ENCODE data around the gene MAMDC4.

The MAMDC4 gene

DNA sequence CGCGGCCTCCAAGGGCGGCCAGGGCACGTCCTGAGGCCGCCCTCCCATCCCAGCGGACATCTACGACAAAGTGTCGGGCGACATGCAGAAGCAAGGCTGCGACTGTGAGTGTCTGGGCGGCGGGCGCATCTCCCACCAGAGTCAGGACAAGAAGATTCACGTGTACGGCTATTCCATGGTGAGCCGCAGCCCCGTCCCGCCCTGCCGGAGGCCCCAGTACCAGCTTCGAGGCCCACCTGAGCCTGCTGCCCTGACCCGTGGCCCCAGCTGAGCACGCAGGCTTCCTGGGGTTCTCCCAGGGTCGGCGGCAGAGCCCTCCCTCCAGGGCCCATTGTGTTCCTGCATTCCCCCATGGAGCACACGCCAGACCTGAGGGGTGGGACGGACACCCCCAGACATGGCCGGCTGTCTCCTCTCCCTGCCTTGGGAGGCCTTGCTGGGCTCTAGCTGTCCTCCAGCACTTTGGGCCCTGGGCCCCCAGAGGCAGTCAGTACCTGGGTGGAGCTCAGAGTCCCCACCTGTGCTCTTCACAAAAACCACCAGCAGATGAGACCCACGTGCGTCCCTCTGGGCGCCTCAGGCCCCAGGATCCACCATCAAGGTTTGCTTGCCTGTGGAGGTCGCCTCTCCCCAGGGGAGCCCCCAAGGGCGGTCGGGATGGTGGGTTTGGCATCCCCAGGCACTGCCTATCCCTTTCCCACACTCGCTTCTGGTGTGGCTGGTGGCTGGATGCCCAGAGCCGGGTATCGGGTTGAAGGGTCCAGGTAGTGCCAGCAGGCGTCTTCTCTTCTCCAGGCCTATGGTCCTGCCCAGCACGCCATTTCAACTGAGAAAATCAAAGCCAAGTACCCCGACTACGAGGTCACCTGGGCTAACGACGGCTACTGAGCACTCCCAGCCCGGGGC is 1.9 kb upstream of the MAMDC4 start:
- no peak for DNase-seq

DNA sequence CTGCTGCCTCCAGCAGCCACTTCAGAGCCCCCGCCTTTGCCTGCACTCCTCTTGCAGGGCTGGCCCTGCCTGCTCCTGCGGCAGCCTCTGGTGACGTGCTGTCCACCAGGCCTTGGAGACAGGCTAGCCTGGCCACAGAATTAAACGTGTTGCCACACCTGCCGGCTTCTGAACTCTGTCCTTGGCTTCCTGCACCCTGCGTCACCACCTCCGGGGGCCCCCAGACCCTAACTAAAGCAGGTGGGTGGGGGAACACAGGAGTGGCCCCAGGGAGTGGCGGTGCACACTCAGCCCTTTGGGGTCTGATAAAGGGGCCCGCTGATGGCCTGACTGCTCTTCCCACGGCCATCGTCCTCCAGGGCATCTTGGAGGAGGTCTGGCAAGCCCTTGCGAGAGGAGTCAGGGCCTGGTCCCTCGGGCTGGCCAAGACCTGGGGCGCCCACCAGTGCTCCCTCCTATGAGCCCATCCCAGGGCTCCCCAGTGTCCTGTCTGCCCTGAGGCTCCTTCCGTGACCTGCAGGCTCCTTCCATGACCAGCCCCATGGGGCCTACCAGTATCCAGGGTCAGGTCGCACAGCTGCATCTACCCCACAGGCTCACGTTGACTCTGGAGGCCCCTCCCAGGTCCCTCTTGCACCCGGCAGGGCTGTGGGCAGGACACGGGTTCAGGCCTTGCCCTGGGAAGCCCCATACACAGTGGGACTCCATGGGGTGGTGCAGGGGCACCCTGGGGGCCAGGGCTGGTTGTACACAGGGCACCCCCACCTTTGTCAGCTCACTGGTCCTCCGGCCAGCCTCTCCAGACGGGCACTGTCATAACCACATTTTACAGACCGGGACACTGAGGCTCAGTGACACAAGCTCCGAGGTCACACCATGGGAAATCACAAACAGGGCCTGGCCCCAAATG is 1.0 kb upstream of the MAMDC4 start:
- peak; percentile 48 for DNase-seq

DNA sequence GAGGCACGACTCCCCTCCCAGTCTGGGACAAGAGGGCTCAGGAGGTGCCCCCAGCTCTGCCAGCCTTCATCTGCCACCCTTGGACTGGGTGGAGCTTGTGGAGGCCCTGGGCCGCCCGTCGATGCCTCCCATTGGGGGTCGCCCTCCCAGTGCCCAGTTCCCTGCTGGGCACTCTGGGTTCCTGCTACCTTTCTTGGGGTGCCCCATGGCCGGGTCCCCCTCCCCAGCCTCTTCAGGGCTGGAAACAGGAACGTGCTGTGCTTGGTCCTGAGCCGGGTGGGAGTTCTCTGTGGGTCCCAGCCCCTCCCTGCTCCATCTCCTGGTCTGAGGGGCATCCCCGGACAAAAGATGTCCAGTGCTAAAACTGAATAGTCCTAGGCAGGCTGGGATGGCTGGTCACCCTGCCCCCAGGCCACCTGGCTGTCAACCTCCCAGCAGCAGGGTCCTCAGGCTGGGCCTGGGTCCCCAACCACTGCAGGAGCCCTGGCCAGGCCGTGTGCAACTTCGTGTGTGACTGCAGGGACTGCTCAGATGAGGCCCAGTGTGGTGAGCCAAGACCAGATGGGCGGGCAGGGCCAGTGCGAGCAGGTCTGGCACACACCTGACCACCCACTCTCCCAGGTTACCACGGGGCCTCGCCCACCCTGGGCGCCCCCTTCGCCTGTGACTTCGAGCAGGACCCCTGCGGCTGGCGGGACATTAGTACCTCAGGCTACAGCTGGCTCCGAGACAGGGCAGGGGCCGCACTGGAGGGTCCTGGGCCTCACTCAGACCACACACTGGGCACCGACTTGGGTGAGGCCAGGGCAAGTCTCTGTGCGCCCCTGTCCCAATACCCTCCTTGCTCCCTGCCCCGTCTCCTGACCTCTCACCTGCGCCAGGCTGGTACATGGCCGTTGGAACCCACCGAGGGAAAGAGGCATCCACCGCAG is 784 bp downstream of the MAMDC4 start:
- peak; percentile 45 for DNase-seq

DNA sequence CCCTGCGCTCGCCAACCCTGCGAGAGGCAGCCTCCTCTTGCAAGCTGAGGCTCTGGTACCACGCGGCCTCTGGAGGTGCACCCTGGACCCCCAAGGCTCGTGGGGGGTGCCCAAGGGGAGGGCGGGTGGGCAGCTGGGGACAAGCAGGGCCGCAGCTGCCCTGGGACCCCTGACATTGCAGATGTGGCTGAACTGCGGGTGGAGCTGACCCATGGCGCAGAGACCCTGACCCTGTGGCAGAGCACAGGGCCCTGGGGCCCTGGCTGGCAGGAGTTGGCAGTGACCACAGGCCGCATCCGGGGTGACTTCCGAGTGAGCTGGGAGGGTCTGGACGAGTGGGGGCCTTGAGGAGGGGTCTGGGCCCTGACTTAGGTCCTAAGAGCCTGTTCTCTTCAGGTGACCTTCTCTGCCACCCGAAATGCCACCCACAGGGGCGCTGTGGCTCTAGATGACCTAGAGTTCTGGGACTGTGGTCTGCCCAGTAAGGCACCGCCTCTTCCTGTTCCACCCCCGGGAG is 1.5 kb downstream of the MAMDC4 start:
- peak; percentile 54 for DNase-seq

DNA sequence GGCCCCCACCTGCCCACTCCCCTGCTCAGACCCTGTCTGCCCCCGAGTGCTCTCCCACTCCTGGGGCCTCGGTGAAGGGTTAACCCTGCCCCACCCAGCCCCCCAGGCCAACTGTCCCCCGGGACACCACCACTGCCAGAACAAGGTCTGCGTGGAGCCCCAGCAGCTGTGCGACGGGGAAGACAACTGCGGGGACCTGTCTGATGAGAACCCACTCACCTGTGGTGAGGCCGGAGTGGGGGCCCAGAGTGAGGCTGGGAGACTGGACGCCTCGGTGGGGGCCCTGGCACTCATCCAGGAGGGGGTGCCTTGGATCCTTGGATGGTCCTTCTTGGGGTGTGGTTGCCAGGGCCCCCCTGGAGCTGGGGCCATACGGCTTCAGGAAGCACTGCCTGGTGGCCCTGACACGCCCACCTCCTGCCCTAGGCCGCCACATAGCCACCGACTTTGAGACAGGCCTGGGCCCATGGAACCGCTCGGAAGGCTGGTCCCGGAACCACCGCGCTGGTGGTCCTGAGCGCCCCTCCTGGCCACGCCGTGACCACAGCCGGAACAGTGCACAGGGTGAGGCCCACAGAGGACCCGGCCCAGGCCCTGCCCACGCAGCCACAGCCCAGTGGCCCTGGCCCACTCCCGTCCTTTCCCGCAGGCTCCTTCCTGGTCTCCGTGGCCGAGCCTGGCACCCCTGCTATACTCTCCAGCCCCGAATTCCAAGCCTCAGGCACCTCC is 2.1 kb downstream of the MAMDC4 start:
- peak; percentile 56 for DNase-seq

DNA sequence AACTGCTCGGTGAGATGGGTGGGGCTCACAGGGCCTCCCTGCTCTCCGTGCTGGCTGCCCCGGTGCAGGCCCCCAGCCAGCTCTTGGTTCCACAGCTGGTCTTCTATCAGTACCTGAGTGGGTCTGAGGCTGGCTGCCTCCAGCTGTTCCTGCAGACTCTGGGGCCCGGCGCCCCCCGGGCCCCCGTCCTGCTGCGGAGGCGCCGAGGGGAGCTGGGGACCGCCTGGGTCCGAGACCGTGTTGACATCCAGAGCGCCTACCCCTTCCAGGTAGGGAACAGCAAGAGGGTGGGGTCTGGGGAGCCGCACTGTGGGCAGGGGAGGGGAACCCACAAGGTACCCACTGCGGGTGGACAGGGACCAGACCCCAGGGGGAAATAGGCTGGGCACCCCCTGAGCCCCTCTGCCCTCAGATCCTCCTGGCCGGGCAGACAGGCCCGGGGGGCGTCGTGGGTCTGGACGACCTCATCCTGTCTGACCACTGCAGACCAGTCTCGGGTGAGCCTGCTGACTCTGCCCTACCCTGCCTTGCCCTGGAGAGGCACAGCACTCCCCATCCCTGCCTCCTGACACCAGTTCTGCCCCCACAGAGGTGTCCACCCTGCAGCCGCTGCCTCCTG is 2.8 kb downstream of the MAMDC4 start:
- DNase-seq = peak; percentile 61

DNA sequence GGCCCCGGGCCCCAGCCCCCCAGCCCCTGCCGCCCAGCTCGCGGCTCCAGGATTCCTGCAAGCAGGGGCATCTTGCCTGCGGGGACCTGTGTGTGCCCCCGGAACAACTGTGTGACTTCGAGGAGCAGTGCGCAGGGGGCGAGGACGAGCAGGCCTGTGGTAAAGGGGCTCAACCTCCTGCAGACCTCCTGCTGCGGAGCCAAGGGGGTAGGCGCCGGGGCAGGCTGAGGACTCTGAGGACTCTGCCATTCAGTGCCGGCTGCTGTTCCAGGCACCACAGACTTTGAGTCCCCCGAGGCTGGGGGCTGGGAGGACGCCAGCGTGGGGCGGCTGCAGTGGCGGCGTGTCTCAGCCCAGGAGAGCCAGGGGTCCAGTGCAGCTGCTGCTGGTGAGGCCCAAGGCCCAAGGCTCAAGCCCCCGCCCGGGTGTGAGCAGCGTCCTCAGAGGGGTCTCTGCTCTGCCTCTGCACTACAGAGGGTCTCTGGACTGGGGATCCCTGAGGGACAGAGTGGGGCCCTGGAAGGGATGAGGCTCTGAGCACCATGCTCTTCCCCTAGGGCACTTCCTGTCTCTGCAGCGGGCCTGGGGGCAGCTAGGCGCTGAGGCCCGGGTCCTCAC is 3.4 kb downstream of the MAMDC4 start:
- peak; percentile 51 for DNase-seq

DNA sequence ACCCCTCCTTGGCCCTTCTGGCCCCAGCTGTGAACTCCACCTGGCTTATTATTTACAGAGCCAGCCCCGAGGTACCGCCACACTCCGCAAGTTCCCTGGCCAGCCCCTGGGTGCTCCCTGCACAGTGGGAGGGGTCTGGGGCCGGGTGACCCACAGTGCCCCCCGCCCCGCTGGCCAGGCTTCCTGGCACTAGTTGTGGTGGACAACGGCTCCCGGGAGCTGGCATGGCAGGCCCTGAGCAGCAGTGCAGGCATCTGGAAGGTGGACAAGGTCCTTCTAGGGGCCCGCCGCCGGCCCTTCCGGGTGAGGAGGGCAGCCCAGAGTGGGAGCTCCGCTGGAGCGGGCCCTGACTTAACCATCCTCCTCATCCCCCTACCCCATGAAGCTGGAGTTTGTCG is 3.9 kb downstream of the MAMDC4 start:
- peak; percentile 52 for DNase-seq

DNA sequence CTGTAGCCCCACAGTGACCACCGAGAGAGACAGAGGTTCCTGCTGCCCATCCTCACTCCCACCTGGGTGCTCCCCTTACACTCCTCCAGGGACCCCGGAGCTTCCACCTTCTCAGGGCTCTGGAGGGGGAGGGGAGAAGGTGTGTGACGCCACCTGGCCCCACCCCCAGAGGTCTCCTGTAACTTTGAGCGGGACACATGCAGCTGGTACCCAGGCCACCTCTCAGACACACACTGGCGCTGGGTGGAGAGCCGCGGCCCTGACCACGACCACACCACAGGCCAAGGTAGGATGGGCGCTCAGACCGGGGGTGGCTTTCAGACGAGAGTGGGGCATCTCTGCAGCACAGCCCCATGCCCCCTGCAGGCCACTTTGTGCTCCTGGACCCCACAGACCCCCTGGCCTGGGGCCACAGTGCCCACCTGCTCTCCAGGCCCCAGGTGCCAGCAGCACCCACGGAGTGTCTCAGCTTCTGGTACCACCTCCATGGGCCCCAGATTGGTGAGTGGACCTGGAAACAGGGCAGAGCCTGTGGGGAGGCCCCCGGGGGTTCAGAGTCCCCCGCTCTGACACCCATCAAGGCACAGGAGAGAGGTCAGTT is 4.5 kb downstream of the MAMDC4 start:
- peak; percentile 54 for DNase-seq

DNA sequence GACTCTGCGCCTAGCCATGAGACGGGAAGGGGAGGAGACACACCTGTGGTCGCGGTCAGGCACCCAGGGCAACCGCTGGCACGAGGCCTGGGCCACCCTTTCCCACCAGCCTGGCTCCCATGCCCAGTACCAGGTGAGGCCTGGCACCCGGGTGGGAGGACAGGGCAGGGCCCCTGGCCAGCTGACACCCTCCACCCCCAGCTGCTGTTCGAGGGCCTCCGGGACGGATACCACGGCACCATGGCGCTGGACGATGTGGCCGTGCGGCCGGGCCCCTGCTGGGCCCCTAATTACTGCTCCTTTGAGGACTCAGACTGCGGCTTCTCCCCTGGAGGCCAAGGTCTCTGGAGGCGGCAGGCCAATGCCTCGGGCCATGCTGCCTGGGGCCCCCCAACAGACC is 5.0 kb downstream of the MAMDC4 start:
- peak; percentile 54 for DNase-seq

DNA sequence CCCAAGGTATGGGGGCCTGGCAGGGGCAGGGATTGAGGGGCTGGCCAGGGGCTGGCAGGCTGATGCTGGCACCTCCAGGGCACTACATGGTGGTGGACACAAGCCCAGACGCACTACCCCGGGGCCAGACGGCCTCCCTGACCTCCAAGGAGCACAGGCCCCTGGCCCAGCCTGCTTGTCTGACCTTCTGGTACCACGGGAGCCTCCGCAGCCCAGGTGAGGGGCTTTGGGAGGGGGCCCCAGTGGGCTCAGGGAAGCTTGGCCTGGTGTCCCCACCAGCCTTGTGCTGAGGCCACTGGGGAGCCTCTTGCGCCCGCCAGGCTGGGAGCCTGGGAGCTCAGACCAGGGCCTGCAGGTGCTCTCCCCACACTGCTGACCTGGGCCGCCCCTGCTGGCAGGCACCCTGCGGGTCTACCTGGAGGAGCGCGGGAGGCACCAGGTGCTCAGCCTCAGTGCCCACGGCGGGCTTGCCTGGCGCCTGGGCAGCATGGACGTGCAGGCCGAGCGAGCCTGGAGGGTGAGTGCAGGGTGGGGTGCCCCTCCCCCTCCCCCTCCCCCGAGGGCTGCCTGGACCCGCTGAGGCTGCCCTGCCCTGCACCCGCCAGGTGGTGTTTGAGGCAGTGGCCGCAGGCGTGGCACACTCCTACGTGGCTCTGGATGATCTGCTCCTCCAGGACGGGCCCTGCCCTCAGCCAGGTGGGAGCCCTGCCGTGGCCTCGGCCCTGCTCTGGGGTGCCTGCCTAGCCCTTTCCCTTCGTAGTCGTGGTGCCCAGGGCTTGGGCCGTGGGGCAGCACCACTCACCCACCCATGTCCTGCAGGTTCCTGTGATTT is 5.7 kb downstream of the MAMDC4 start:
- DNase-seq = peak; percentile 53

DNA sequence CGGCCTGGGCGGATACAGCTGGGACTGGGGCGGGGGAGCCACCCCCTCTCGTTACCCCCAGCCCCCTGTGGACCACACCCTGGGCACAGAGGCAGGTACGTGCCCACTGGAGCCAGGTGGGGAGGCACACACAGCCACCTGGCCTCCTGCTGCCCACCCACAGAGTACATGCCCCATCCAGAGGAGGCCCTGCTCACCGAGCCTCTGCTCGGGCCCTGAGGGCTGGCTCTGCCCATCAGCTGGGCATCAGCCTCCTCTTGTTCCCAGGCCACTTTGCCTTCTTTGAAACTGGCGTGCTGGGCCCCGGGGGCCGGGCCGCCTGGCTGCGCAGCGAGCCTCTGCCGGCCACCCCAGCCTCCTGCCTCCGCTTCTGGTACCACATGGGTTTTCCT is 6.3 kb downstream of the MAMDC4 start:
- DNase-seq = no peak

DNA sequence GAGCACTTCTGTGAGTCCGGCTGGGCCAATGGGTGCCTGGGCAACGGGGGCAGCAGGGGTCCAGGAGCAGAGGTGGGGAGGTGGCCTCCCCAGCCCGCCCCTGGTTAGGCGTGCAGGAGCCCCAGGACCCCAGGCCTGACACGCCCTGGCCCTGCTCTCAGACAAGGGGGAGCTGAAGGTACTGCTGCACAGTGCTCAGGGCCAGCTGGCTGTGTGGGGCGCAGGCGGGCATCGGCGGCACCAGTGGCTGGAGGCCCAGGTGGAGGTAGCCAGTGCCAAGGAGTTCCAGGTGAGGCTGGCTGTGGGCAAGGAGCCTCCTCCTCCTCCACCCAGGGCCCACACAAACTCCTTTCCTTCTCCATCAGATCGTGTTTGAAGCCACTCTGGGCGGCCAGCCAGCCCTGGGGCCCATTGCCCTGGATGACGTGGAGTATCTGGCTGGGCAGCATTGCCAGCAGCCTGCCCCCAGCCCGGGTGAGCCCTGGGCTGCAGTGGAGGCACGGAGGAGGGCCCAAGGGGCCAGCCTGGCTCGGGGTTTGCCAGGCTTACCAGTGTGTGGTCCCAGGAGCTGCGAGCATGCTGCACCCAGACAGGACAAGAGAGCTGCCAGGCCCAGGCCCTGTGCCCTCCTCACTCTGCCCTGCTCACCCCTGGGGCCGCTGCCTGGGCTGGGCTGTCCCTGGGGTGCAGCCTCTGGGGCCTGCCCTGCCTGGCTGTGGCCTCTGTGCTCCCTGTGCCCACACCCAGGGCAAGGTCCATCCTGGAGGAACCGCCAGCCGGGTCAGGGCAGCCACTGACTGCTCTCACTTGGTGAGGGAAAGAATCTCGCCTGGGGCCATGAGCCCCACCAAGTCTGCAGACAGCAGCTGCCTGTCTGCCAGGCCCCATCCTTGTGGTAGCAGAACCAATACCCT is 7.0 kb downstream of the MAMDC4 start:
- no peak for DNase-seq

DNA sequence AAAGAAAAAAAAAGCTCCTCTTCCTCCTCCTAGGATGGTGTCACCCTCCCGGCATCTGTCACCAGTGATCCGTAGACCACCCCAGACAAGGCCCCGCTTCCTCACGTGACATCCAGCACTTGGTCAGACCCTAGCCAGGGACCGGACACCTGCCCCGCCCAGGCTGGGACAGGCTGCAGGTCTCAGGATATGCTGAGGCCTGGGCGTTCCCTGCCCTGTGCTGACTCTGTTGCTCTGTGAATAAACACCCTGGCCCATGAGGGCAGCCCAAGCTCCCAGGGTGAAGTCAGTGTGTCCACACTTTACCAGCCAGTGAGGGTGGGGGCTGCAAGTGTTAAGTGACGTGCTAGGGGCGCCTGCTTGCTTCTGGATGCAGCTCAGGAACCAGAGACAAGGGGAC is 8.4 kb downstream of the MAMDC4 start:
- DNase-seq = no peak

DNA sequence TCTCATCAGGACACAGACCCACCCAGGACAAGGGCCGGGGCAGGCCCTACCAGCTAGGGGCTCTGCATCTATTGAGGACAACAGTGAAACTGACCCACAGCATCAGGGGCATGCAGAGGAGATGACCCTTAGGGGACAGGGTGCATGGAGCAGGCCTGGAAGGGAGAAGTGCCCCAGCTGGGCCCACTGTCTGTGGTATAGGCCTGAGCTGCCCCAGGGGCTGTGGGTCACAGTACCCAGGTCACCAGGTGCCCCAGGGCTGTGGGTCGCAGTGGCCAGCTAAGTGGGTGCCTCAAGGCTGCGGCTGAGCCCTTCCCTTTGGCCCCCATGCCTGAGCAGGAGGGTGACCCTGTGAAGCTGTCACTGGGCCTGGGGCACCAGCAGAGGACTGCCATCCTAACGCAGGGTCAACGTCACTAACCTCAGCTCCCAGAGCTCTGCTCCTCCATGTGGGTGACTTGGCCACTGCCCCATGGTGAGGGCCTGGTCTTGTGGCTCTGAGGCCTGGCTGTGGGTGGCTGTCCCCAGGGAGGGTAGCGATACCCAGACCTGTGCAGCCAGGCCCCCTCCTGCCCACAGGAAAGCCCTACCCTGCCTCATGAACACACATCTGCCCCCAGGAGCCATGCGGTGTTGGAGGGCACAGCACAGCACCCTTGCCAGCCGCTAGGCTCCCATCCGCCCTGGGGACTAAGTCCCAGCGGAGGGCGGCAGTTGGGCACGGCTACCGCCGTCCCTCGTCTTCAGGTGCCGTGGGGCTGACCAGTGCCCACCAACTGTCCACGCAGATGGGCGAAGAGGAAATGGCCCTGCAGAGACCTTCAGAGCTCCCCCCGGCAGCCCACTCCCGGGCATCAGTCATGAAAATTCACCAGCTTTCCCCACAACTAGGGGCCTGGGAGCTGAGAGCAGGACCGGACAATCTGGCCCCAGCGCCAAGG is 9.1 kb downstream of the MAMDC4 start:
- no peak for DNase-seq

DNA sequence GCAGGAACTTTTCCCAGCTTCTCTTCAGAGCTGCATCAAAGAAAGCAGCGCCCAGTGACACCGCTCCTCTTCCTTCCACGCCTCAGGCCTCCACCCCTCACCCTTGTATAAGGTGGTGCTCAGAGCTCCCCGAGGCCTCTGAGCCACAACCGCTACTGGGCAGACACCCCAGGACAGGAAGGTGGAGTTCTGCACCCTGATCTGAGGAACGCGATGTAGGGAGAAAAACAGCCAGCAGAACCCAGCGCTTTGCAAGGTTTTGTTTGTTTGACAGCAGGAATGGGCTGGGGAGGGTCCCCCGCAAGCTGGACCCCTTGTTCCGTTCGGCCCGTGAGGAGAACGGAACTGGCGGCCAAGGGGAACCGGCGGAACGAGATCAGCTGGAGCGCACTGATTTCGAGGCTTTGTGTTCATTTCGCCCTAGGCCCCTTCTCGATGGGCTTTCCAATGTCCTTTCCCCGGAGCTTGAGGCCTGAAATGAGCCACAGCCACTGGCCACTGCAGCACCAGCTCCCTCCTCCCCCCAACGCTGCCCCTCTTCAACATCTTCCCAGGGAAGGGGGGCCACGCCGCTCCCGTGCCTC is 9.8 kb downstream of the MAMDC4 start:
- no peak for DNase-seq
